GM12878 (cell line): ENCODE results near the gene PGRMC2. TPM values are rescaled to one million over a fixed set of nuclear protein-coding genes. Genes with fewer than 3 reads are reported as not detected.

Source experiments
- ATAC-seq: fragments of 200-7000 bp; cut with Tn5 transposase; 3 replicates; pipeline ENCODE4 v1.9.1; 2020; ENCODE audit warnings: mild to moderate bottlenecking, moderate library complexity
- BruUV-seq: library from RNA; stranded (reverse); fragments of 400-500 nt; replicated peaks from 2 replicates; lab custom pipeline; 2021; lab: Mats Ljungman, UMichigan
- CTCF ChIA-PET: fragments of 300-600 bp; sonication (Branson Sonifier 250); formaldehyde crosslinking; extraction: SDS; loops from one replicate; lab custom pipeline; 2021; ENCODE audit warnings: inconsistent platforms; lab: Yijun Ruan, JAX
- POLR2A ChIA-PET: fragments of 350-600 bp; formaldehyde crosslinking; extraction: SDS; loops from one replicate; lab custom pipeline; 2021; ENCODE audit warnings: inconsistent platforms; lab: Charles Lee
- RAD21 ChIA-PET: fragments of 300-600 bp; sonication (Branson Sonifier 250); formaldehyde crosslinking; loops from one replicate; lab custom pipeline; 2023; ENCODE audit warnings: antibody characterized with exemption; ENCODE audit not compliant: unreplicated experiment; lab: Charles Lee
- SMC1A ChIA-PET: fragments of 300-600 bp; sonication (Branson Sonifier 250); formaldehyde crosslinking; loops from one replicate; lab custom pipeline; 2023; ENCODE audit not compliant: unreplicated experiment, uncharacterized antibody; lab: Charles Lee
- DNase-seq: peaks from one replicate; pipeline ENCODE4 v3.0.0-alpha.2; 2011; ENCODE audit warnings: low read depth, low spot score
- FAIRE-seq: peaks from 3 replicates; lab custom pipeline; 2011; peaks lifted over from hg19 to GRCh38; lab: Jason Lieb, UNC
- H2AFZ ChIP-seq: 2 replicates; pipeline ENCODE4 v1.6.0; 2011; ENCODE audit warnings: low read depth, low read length, control low read depth; ENCODE audit not compliant: control insufficient read depth
- H3K27ac ChIP-seq: 2 replicates; pipeline ENCODE4 v1.5.1; 2011; ENCODE audit warnings: control low read depth; ENCODE audit not compliant: control insufficient read depth, insufficient read depth
- H3K27me3 ChIP-seq, 2 experiments: replicated peaks in 1 of 2; 2 replicates each; pipeline versions ENCODE4 v1.6.0 to v1.6.1; 2011; ENCODE audit warnings: low read length in 1 of 2; ENCODE audit not compliant: control insufficient read depth in 2 of 2, insufficient read depth in 2 of 2
- H3K36me3 ChIP-seq, 2 experiments: 2 replicates each; pipeline ENCODE4 v1.5.1; 2011; ENCODE audit warnings: low read length in 1 of 2; ENCODE audit not compliant: control insufficient read depth in 2 of 2, insufficient read depth in 2 of 2
- H3K4me1 ChIP-seq: 2 replicates; pipeline ENCODE4 v1.6.1; 2011; ENCODE audit warnings: mild to moderate bottlenecking, low read length, moderate library complexity, mixed read lengths; ENCODE audit not compliant: control insufficient read depth, insufficient read depth
- H3K4me2 ChIP-seq: 2 replicates; pipeline ENCODE4 v1.6.0; 2011; ENCODE audit warnings: control low read depth; ENCODE audit not compliant: control insufficient read depth, insufficient read depth
- H3K4me3 ChIP-seq: fragments of 200-600 bp; sonication (generic); 2 replicates; pipeline ENCODE4 v1.5.1; 2016
- H3K79me2 ChIP-seq: 2 replicates; pipeline ENCODE4 v1.6.0; 2011; ENCODE audit warnings: low read length; ENCODE audit not compliant: control insufficient read depth, insufficient read depth
- H3K9ac ChIP-seq: 2 replicates; pipeline ENCODE4 v1.8.0; 2011; ENCODE audit warnings: low read length, control low read depth, mixed read lengths; ENCODE audit not compliant: control insufficient read depth, insufficient read depth
- H3K9me3 ChIP-seq: replicated peaks from 3 replicates; pipeline ENCODE4 v1.5.1; 2011; ENCODE audit warnings: mild to moderate bottlenecking, low read length; ENCODE audit not compliant: control insufficient read depth, insufficient read depth
- H4K20me1 ChIP-seq: 2 replicates; pipeline ENCODE4 v1.6.0; 2011; ENCODE audit not compliant: control insufficient read depth, insufficient read depth
- ASH2L ChIP-seq: fragments of 300-600, 200-600 bp; sonication (generic); IDR thresholded peaks from 2 replicates; pipeline ENCODE4 v1.6.1; 2017; ENCODE audit warnings: low read depth, mild to moderate bottlenecking, borderline replicate concordance
- EGR1 ChIP-seq, 2 experiments: IDR thresholded peaks; 1 replicate in 1 of 2; 2 replicates in 1 of 2; pipeline ENCODE4 v1.6.1; 2011 to 2012; ENCODE audit warnings: low read depth in 2 of 2, low read length in 2 of 2, borderline replicate concordance in 1 of 2, mild to moderate bottlenecking in 1 of 2, moderate library complexity in 1 of 2
- HDAC2 ChIP-seq: fragments of 200-600 bp; sonication (generic); IDR thresholded peaks from 2 replicates; pipeline ENCODE4 v1.6.1; 2017
- IKZF2 ChIP-seq, 2 experiments: fragments of 450-650 bp; IDR thresholded peaks; 2 replicates each; pipeline ENCODE4 v1.6.1; 2017; ENCODE audit warnings: mild to moderate bottlenecking in 2 of 2, moderate library complexity in 2 of 2
- IRF4 ChIP-seq: IDR thresholded peaks from 2 replicates; pipeline ENCODE4 v1.6.1; 2011; ENCODE audit warnings: low read depth, low read length
- JUND ChIP-seq: IDR thresholded peaks from 2 replicates; pipeline ENCODE4 v1.6.1; 2012; ENCODE audit warnings: low read depth, mild to moderate bottlenecking, low read length, improper control_type of control experiment, moderate library complexity
- KDM1A ChIP-seq: fragments of 200-600 bp; sonication (generic); IDR thresholded peaks from 2 replicates; pipeline ENCODE4 v1.6.1; 2016; ENCODE audit warnings: borderline replicate concordance
- MXI1 ChIP-seq: fragments of 150-350 bp; IDR thresholded peaks from 2 replicates; pipeline ENCODE4 v1.6.1; 2011; ENCODE audit warnings: low read depth, mild to moderate bottlenecking, inconsistent platforms, low read length, improper control_type of control experiment
- MYC ChIP-seq: IDR thresholded peaks from 2 replicates; pipeline ENCODE4 v1.6.1; 2011; ENCODE audit warnings: mild to moderate bottlenecking, low read length, moderate library complexity, inconsistent platforms; ENCODE audit not compliant: insufficient read depth, insufficient replicate concordance, insufficient read length, severe bottlenecking
- NFXL1 ChIP-seq: fragments of 450-650 bp; IDR thresholded peaks from 2 replicates; pipeline ENCODE4 v1.6.1; 2017; ENCODE audit warnings: antibody characterized with exemption, mild to moderate bottlenecking, borderline replicate concordance
- SIX5 ChIP-seq: IDR thresholded peaks from 2 replicates; pipeline ENCODE4 v1.6.1; 2011; ENCODE audit warnings: mild to moderate bottlenecking, low read depth, low read length, moderate library complexity; ENCODE audit not compliant: severe bottlenecking
- SMAD1 ChIP-seq: fragments of 450-650 bp; IDR thresholded peaks from 2 replicates; pipeline ENCODE4 v1.6.1; 2018; ENCODE audit warnings: mild to moderate bottlenecking, low read depth; ENCODE audit not compliant: partially characterized antibody
- SMARCA5 ChIP-seq: fragments of 450-650 bp; IDR thresholded peaks from 2 replicates; pipeline ENCODE4 v1.6.1; 2017; ENCODE audit warnings: mild to moderate bottlenecking
- TBL1XR1 ChIP-seq: IDR thresholded peaks from 2 replicates; pipeline ENCODE4 v1.6.1; 2012; ENCODE audit warnings: low read depth, low read length, improper control_type of control experiment
- WRNIP1 ChIP-seq: IDR thresholded peaks from 2 replicates; pipeline ENCODE4 v1.6.1; 2011; ENCODE audit warnings: low read depth, low read length, improper control_type of control experiment, borderline replicate concordance
- YBX1 ChIP-seq: fragments of 450-650 bp; IDR thresholded peaks from 2 replicates; pipeline ENCODE4 v1.6.1; 2016; ENCODE audit warnings: antibody characterized with exemption
- ZNF384 ChIP-seq: IDR thresholded peaks from 2 replicates; pipeline ENCODE4 v1.6.1; 2012; ENCODE audit warnings: low read depth, mild to moderate bottlenecking, low read length, improper control_type of control experiment, borderline replicate concordance
- in situ Hi-C: fragments of 300-500 bp; cut with MboI; formaldehyde crosslinking; loops from 9 replicates; pipeline ENCODE4 v1.14.3; 2018; ENCODE audit warnings: mixed read lengths
- intact Hi-C: fragments of 100-400 bp; cut with micrococcal nuclease; formaldehyde crosslinking; loops from one replicate; pipeline ENCODE4 v1.14.2; 2022; ENCODE audit not compliant: unreplicated experiment
- polyA plus RNA-seq, 11 experiments: library from polyadenylated mRNA; depleted of rRNA in 4 of 11; unstranded in 6 of 11; stranded (reverse) in 5 of 11; fragments of >200 nt; fragmentation: Nextera tagmentation in 4 of 11; fragmentation: Illumina TruSeq in 1 of 11; extraction: Ambion mirVana in 4 of 11; extraction: Trizol in 1 of 11; gene quantifications; 1 replicate in 1 of 11; 2 replicates in 10 of 11; pipeline versions ENCODE4 v1.2.1 to v1.2.3, GENCODE V29; 2011 to 2016; ENCODE audit warnings: inconsistent platforms in 2 of 11, missing spikeins in 2 of 11, low read depth in 1 of 11
- total RNA-seq, 4 experiments: library from RNA; depleted of rRNA in 3 of 4; stranded (reverse); fragments of >200 nt in 3 of 4; fragmentation: Illumina TruSeq in 1 of 4; extraction: Trizol in 1 of 4; gene quantifications; 2 replicates each; pipeline versions ENCODE4 v1.2.1 to v1.2.3, GENCODE V29; 2013 to 2021
- TF ChIP-seq, protein P1 (sequence below): fragments of 450-650 bp; IDR thresholded peaks from 2 replicates; pipeline ENCODE4 v1.6.1; 2017; ENCODE audit warnings: mild to moderate bottlenecking, moderate library complexity
- TF ChIP-seq, protein P2 (sequence below): fragments of 450-650 bp; IDR thresholded peaks from 2 replicates; pipeline ENCODE4 v1.6.1; 2017; ENCODE audit warnings: mild to moderate bottlenecking

Gene PGRMC2
- total and polyA plus RNA-seq, 10 of the 15 experiments (the other 5 are each of a cell fraction or from before 2014, with no cell fraction given): 6.3 to 38.4 (median 12.0) TPM

DNA sequence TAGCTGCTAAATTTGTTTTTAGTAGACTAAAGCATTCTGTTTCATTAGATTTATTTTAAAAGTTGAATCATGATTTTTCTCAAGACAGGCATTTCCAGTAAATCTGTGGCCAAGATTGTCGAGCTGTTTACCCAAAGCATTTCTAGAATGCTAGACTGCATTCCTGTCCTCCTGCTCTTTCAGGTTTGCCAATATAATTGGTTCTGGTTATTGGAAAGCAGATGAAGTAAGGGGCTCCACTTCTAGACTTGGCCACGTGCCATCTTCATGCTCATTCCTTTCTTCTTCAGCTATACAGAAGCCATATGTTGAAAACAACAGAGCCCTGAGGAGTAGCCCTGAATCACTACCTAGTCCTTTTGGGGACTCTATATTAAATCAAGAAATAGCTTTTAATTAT is 62.5 kb downstream of the PGRMC2 start (continued):
- no peak for TF ChIP-seq JUND

DNA sequence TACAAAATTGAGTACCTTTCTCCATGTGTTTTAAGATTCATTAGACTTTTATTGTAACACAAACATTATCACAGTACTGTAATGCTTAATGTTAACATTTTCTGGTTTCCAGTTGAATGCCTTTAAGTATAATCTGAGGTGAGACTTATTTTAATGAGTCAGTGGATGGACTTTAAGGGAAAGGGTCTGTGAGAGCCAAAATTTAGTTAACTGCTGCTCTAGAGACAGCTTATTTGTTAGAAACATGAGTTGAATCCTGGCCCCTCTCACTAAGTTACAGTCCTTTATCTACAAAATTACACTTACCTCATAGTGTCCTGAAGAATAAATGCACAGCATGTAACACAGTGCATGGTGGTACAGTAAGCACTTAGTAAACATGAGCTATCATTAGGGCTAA is 66.0 kb downstream of the PGRMC2 start:
- no peak for FAIRE-seq
- TF ChIP-seq KDM1A (no peak), IRF4 (no peak), MXI1 (no peak), SMAD1 (no peak), EGR1 (IDR thresholded peaks at IDR 0.05; ENCODE audit: borderline replicate concordance in 1 of 2, low read depth in 2 of 2, low read length in 2 of 2) (no peak), SMARCA5 (no peak), ASH2L (no peak), NFXL1 (no peak), WRNIP1 (no peak), SIX5 (no peak), YBX1 (no peak), TBL1XR1 (no peak), MYC (no peak), HDAC2 (no peak), ZNF384 (no peak), IKZF2 (IDR thresholded peaks at IDR 0.05) (no peak)
- TF ChIP-seq, protein P1, sequence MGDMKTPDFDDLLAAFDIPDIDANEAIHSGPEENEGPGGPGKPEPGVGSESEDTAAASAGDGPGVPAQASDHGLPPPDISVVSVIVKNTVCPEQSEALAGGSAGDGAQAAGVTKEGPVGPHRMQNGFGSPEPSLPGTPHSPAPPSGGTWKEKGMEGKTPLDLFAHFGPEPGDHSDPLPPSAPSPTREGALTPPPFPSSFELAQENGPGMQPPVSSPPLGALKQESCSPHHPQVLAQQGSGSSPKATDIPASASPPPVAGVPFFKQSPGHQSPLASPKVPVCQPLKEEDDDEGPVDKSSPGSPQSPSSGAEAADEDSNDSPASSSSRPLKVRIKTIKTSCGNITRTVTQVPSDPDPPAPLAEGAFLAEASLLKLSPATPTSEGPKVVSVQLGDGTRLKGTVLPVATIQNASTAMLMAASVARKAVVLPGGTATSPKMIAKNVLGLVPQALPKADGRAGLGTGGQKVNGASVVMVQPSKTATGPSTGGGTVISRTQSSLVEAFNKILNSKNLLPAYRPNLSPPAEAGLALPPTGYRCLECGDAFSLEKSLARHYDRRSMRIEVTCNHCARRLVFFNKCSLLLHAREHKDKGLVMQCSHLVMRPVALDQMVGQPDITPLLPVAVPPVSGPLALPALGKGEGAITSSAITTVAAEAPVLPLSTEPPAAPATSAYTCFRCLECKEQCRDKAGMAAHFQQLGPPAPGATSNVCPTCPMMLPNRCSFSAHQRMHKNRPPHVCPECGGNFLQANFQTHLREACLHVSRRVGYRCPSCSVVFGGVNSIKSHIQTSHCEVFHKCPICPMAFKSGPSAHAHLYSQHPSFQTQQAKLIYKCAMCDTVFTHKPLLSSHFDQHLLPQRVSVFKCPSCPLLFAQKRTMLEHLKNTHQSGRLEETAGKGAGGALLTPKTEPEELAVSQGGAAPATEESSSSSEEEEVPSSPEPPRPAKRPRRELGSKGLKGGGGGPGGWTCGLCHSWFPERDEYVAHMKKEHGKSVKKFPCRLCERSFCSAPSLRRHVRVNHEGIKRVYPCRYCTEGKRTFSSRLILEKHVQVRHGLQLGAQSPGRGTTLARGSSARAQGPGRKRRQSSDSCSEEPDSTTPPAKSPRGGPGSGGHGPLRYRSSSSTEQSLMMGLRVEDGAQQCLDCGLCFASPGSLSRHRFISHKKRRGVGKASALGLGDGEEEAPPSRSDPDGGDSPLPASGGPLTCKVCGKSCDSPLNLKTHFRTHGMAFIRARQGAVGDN: no peak
- TF ChIP-seq, protein P2, sequence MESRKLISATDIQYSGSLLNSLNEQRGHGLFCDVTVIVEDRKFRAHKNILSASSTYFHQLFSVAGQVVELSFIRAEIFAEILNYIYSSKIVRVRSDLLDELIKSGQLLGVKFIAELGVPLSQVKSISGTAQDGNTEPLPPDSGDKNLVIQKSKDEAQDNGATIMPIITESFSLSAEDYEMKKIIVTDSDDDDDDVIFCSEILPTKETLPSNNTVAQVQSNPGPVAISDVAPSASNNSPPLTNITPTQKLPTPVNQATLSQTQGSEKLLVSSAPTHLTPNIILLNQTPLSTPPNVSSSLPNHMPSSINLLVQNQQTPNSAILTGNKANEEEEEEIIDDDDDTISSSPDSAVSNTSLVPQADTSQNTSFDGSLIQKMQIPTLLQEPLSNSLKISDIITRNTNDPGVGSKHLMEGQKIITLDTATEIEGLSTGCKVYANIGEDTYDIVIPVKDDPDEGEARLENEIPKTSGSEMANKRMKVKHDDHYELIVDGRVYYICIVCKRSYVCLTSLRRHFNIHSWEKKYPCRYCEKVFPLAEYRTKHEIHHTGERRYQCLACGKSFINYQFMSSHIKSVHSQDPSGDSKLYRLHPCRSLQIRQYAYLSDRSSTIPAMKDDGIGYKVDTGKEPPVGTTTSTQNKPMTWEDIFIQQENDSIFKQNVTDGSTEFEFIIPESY: no peak

More for the DNA sequence above, 66.0 kb downstream of the PGRMC2 start:
- H3K4me3 ChIP-seq: no peak overlapping the region
- no peak for ATAC-seq
- no peak for DNase-seq
- no peaks in the 10 kb centered on the region for H4K20me1 ChIP-seq
- no TSS peak for BruUV-seq
- in situ Hi-C loops (no loop called here), intact Hi-C loops (no loop called here)
- no peaks in the 10 kb centered on the region for H3K27me3 ChIP-seq
- RAD21 ChIA-PET: no interaction called here
- no peaks in the 10 kb centered on the region for H3K36me3 ChIP-seq
- no peak overlapping the region for H3K9ac ChIP-seq
- H3K79me2 ChIP-seq: no peaks in the 10 kb centered on the region
- SMC1A ChIA-PET: interaction anchor here (1.0 kb wide), 1 partner anchor 26 kb away, joined by 3 read pairs; no protein-coding TSS in a partner anchor
- no peak overlapping the region for H2AFZ ChIP-seq
- no peaks in the 10 kb centered on the region for H3K9me3 ChIP-seq
- CTCF ChIA-PET: interaction anchor here (1.4 to 1.9 kb wide), 2 partner anchors 16 to 153 kb away, joined by 4 read pairs; no protein-coding TSS in a partner anchor
- H3K4me1 ChIP-seq: no peaks in the 10 kb centered on the region
- H3K4me2 ChIP-seq: no peak overlapping the region
- H3K27ac ChIP-seq: no peak overlapping the region
- POLR2A ChIA-PET: no interaction called here
